NCI-H1436 treated with DMSO at 0.1 percent for 48 hours (cell line): ENCODE results near the gene PTPRA.

Experiments
- DNase-seq: peaks from one replicate; lab custom pipeline; 2025; lab: John Stamatoyannopoulos, UW

Gene PTPRA

DNA sequence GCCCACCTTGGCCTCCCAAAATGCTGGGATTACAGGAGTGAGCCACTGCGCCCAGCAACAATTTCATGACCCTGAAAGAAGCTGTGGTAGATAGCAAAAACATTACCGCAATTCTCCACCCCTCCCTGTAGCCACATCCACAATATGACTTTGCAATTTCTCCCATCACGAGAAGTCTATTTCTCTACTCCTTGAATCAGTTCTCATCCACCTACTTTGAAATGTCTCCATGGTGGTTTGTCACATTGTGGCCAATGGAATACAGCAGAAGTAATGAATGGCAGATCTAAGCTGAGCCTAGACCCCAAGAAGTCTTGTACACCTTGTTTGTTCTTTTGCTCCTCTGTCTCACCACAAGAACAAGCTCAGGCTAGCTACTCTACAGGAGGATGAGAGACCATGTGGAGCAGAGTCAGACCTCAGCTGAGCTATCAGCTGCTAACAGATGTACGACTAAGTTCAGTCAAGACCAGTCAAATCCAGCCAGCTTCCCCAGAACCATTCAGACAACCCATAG lies 204.4 kb downstream of the PTPRA start:
- DNase-seq = no peak

GRCh38 chr20:3080939-3081388 lies 207.7 kb downstream of the PTPRA start:
- DNase-seq = no peak

DNA sequence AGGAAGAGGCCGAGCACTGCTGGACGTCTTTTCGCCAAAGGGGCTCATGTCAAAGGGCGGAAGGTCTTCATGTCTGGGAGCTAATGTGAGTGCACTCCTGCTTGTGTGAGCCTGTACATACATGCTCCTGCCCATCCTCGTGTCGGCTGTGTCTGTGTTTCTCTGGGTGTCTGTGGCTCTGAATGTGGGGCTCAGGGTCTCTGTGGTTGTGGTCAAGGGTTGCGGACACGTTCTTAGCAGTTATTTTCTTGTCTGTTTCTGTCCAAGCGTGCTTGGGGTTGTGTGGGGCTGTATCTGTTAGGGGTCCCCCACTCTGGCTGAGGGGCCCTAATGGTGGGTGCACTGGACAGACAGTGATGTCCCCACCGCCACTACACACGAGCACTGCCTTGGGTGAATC lies 208.4 kb downstream of the PTPRA start:
- no peak for DNase-seq

- DNase-seq = no peak
Measured at GRCh38 chr20:3082306-3082951, 209.1 kb downstream of the PTPRA start.

- no peak for DNase-seq
Measured at GRCh38 chr20:3082955-3083952, 210.0 kb downstream of the PTPRA start.

GRCh38 chr20:3084283-3084985 lies 211.2 kb downstream of the PTPRA start, which contains the start of gene AVP:
Gene AVP, minus strand, starts transcription at chr20:3084724. Its CDS starts 50 bp downstream, at chr20:3084674.
- no peak for DNase-seq

- no peak for DNase-seq
Measured at GRCh38 chr20:3084986-3085360, 211.7 kb downstream of the PTPRA start.

- no peak for DNase-seq
Measured at GRCh38 chr20:3085571-3086072, 212.3 kb downstream of the PTPRA start.

- DNase-seq = no peak
Measured at GRCh38 chr20:3088031-3088430, 214.8 kb downstream of the PTPRA start.
